ENCODE results near the gene CCND1.
"Not testable (repeated sequence)": the region's sequence is repeated elsewhere in the genome, so short reads cannot be mapped to it uniquely, and the experiment has no call there.

CCND1 gene

DNA sequence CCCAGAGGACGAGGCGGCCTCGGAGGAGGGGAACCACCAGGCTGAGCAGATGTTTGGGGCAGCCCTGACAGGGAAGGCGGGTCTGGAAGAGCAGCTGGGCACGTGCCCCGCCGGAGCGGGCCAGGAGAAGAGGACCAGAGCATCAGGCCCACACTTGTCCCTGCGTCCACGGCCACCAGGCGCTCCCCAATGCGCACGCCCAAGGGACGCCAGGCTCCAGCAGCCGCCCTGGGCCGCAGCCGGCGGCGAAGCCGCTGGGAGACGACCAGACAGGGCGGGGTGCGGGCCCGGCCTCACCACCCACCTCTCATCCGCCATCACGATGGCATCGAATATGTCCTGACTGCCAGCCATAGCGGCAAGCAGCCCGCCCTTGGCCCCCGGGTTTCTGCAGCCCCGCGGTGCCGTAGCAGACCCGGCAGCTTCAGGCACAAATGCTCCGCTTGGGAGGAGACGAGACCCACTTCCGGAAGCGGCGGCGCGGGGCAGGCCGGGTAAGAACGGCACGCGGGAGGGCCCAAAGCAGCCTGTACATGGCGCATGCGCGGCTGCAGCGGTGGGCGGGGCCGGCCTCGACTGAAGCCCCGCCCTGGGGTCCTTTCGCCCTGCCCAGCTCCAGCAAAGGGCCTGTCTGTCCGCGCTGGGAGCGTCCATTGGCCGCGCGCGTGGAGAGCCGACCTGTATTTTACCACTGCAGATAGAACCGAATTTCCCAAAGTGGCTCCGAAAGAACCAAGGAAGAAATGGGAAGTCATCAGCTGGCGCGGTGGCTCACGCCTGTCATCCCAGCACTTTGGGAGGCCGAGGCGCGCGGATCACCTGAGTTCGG is 34.1 kb downstream of the CCND1 start, which contains the start of gene LTO1:
LTO1 (minus strand) TSS at position 468 of the 829 bp plus-strand sequence; CDS start at position 354, 114 bp downstream.
- Histone ChIP-seq H3K4me3 (ENCODE audit: low read depth in 1 of 2, low read length in 2 of 2) (peak within 1 kb of the TSS; percentile 96 to 100), H3K4me1 (ENCODE audit: control insufficient read depth in 1 of 2, insufficient read depth in 2 of 2, low read length in 2 of 2) (peaks cover 10 to 28% of the 10 kb centered on the region in 2 donors), H3K9me3 (ENCODE audit: control insufficient read depth in 1 of 2, low read length in 2 of 2) (no peaks in the 10 kb centered on the region), H3K36me3 (ENCODE audit: control insufficient read depth in 1 of 2, insufficient read depth in 2 of 2, low read length in 2 of 2) (peaks cover 9 to 31% of the 10 kb centered on the region in 2 donors), H3K27me3 (ENCODE audit: low read depth, low read length) (no peaks in the 10 kb centered on the region), H3K27ac (ENCODE audit: low read length) (peak within 1 kb of the TSS; percentile 80)

- Histone ChIP-seq H3K4me1 (ENCODE audit: control insufficient read depth in 1 of 2, insufficient read depth in 2 of 2, low read length in 2 of 2) (peaks cover 6 to 22% of the 10 kb centered on the region in 2 donors), H3K4me3 (ENCODE audit: low read depth in 1 of 2, low read length in 2 of 2) (no peak overlapping the region), H3K36me3 (ENCODE audit: control insufficient read depth in 1 of 2, insufficient read depth in 2 of 2, low read length in 2 of 2) (peaks cover 0 to 8% of the 10 kb centered on the region in 2 donors), H3K9me3 (ENCODE audit: control insufficient read depth in 1 of 2, low read length in 2 of 2) (no peaks in the 10 kb centered on the region), H3K27ac (ENCODE audit: low read length) (no peak overlapping the region), H3K27me3 (ENCODE audit: low read depth, low read length) (no peaks in the 10 kb centered on the region)
Observed at GRCh38 chr11:69677749-69678148, 36.8 kb downstream of the CCND1 start.

GRCh38 chr11:69680688-69681087 is 39.7 kb downstream of the CCND1 start:
- H3K4me3 ChIP-seq (ENCODE audit: low read depth in 1 of 2, low read length in 2 of 2): no peak overlapping the region
- H3K36me3 ChIP-seq (ENCODE audit: control insufficient read depth in 1 of 2, insufficient read depth in 2 of 2, low read length in 2 of 2): no peaks in the 10 kb centered on the region
- H3K4me1 ChIP-seq (ENCODE audit: control insufficient read depth in 1 of 2, insufficient read depth in 2 of 2, low read length in 2 of 2): peaks cover 0 to 2% of the 10 kb centered on the region in 2 donors
- no peak overlapping the region for H3K27ac ChIP-seq (ENCODE audit: low read length)
- H3K9me3 ChIP-seq (ENCODE audit: control insufficient read depth in 1 of 2, low read length in 2 of 2): no peaks in the 10 kb centered on the region
- no peaks in the 10 kb centered on the region for H3K27me3 ChIP-seq (ENCODE audit: low read depth, low read length)

GRCh38 chr11:69682221-69682620 is 41.3 kb downstream of the CCND1 start:
- Histone ChIP-seq H3K27me3 (ENCODE audit: low read depth, low read length) (no peaks in the 10 kb centered on the region), H3K4me3 (ENCODE audit: low read depth in 1 of 2, low read length in 2 of 2) (no peak overlapping the region), H3K27ac (ENCODE audit: low read length) (no peak overlapping the region), H3K9me3 (ENCODE audit: control insufficient read depth in 1 of 2, low read length in 2 of 2) (no peaks in the 10 kb centered on the region), H3K4me1 (ENCODE audit: control insufficient read depth in 1 of 2, insufficient read depth in 2 of 2, low read length in 2 of 2) (no peaks in the 10 kb centered on the region), H3K36me3 (ENCODE audit: control insufficient read depth in 1 of 2, insufficient read depth in 2 of 2, low read length in 2 of 2) (no peaks in the 10 kb centered on the region)

DNA sequence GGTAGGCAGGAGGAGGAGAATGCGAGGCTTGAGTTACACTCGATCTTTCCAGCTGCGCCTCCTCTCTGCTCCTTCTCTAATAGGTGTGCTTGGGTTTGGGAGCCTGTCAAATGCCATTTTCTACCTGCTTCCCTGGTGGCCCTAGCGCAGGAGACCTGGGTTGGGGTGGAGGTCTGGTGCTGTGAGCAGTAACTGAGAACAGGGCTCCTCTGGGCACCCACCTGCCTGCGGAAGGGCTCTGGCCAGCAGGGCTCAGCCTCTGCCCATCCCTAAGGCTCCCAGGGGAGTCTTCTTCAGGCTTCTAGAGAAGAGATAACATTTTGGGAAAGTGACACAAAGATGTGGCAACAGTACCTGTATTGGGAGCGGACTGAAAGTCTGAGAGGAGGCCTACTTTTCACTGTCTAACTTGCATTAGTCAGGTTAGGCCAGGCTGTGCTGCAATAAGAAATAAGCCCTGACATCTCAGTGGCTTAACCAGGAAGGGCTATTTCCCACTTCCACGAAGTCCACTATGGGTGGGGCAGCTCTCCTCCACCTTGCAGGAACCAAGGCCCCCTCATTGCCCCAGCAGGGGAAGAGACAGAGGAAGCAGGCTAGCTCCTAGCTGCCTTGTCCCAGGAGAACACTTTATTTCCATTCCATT is 41.8 kb downstream of the CCND1 start:
- no peak overlapping the region for H3K27ac ChIP-seq (ENCODE audit: low read length)
- H3K4me3 ChIP-seq (ENCODE audit: low read depth in 1 of 2, low read length in 2 of 2): no peak overlapping the region
- H3K27me3 ChIP-seq (ENCODE audit: low read depth, low read length): no peaks in the 10 kb centered on the region
- H3K4me1 ChIP-seq (ENCODE audit: control insufficient read depth in 1 of 2, insufficient read depth in 2 of 2, low read length in 2 of 2): no peaks in the 10 kb centered on the region
- H3K9me3 ChIP-seq (ENCODE audit: control insufficient read depth in 1 of 2, low read length in 2 of 2): no peaks in the 10 kb centered on the region
- H3K36me3 ChIP-seq (ENCODE audit: control insufficient read depth in 1 of 2, insufficient read depth in 2 of 2, low read length in 2 of 2): no peaks in the 10 kb centered on the region

- H3K9me3 ChIP-seq (ENCODE audit: control insufficient read depth in 1 of 2, low read length in 2 of 2): no peaks in the 10 kb centered on the region
- H3K27me3 ChIP-seq (ENCODE audit: low read depth, low read length): no peaks in the 10 kb centered on the region
- H3K36me3 ChIP-seq (ENCODE audit: control insufficient read depth in 1 of 2, insufficient read depth in 2 of 2, low read length in 2 of 2): no peaks in the 10 kb centered on the region
- no peaks in the 10 kb centered on the region for H3K4me1 ChIP-seq (ENCODE audit: control insufficient read depth in 1 of 2, insufficient read depth in 2 of 2, low read length in 2 of 2)
- no peak overlapping the region for H3K27ac ChIP-seq (ENCODE audit: low read length)
- H3K4me3 ChIP-seq (ENCODE audit: low read depth in 1 of 2, low read length in 2 of 2): no peak overlapping the region
Observed at GRCh38 chr11:69683764-69684333, 42.9 kb downstream of the CCND1 start.

DNA sequence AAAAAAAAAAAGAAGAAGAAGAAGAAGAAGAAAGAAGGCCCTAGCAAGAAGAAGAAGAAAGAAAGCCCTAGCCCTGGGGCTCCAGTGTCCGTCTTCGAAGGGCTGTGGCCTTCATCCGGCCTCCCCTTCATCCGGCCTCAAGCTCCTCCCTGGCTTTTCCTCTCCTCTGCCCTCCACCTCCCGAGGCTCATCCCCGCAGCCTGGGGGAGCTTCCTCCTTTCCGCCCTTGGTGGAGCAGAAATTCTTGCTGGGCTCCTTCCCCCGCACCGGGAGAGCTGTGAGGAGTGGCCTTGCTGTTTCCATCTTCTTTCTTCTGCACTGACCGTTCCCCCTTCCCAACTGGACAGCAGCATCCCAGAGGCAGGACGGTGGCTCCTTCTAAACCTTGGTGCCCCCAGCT is 43.7 kb downstream of the CCND1 start:
- Histone ChIP-seq H3K4me3 (ENCODE audit: low read depth in 1 of 2, low read length in 2 of 2) (no peak overlapping the region), H3K27ac (ENCODE audit: low read length) (no peak overlapping the region), H3K9me3 (ENCODE audit: control insufficient read depth in 1 of 2, low read length in 2 of 2) (no peaks in the 10 kb centered on the region), H3K27me3 (ENCODE audit: low read depth, low read length) (no peaks in the 10 kb centered on the region), H3K4me1 (ENCODE audit: control insufficient read depth in 1 of 2, insufficient read depth in 2 of 2, low read length in 2 of 2) (no peaks in the 10 kb centered on the region), H3K36me3 (ENCODE audit: control insufficient read depth in 1 of 2, insufficient read depth in 2 of 2, low read length in 2 of 2) (no peaks in the 10 kb centered on the region)

DNA sequence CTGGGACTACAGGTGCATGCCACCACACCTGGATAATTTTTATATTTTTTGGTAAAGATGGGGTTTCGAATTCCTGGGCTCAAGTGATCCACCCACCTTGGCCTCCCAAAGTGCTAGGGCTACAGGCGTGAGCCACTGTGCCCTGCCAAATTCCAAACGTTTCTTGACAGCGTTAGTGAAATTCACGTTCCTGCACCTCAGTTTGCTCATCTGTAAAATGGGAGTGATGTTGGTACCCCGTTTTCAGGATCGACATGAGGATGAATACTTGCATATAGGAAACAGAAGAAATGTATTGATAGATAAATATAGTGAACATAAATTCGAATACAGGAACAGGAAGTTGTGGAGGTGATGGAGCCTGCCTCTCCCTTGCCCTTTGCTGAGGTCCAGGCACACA is 44.4 kb downstream of the CCND1 start:
- H3K4me3 ChIP-seq (ENCODE audit: low read depth in 1 of 2, low read length in 2 of 2): no peak overlapping the region
- H3K27me3 ChIP-seq (ENCODE audit: low read depth, low read length): no peaks in the 10 kb centered on the region
- H3K27ac ChIP-seq (ENCODE audit: low read length): no peak overlapping the region
- H3K36me3 ChIP-seq (ENCODE audit: control insufficient read depth in 1 of 2, insufficient read depth in 2 of 2, low read length in 2 of 2): no peaks in the 10 kb centered on the region
- H3K9me3 ChIP-seq (ENCODE audit: control insufficient read depth in 1 of 2, low read length in 2 of 2): no peaks in the 10 kb centered on the region
- no peaks in the 10 kb centered on the region for H3K4me1 ChIP-seq (ENCODE audit: control insufficient read depth in 1 of 2, insufficient read depth in 2 of 2, low read length in 2 of 2)

- Histone ChIP-seq H3K4me1 (ENCODE audit: control insufficient read depth in 1 of 2, insufficient read depth in 2 of 2, low read length in 2 of 2) (no peaks in the 10 kb centered on the region), H3K9me3 (ENCODE audit: control insufficient read depth in 1 of 2, low read length in 2 of 2) (no peaks in the 10 kb centered on the region), H3K27me3 (ENCODE audit: low read depth, low read length) (no peaks in the 10 kb centered on the region), H3K36me3 (ENCODE audit: control insufficient read depth in 1 of 2, insufficient read depth in 2 of 2, low read length in 2 of 2) (no peaks in the 10 kb centered on the region), H3K4me3 (ENCODE audit: low read depth in 1 of 2, low read length in 2 of 2) (no peak overlapping the region), H3K27ac (ENCODE audit: low read length) (no peak overlapping the region)
Observed at GRCh38 chr11:69686452-69686851, 45.5 kb downstream of the CCND1 start.

DNA sequence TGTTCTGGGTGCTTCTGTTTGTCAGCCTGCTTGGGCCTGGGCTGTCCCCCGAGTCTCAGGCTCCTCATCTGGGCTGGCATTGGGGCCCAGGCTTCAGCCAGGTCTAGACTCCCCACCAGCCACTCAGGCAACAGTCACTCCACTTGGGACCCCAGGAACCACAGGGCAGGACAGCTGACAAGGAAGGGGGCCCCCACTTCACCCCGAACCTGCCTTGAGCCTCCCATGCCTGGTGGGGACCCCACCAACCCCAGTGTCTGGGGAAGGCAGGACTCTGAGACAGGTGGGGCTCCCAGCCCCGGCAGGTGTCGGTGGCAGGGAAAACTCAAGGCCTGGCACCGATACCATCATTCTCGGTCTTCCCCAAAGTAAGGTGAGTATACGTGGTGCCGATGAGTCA is 45.9 kb downstream of the CCND1 start:
- H3K9me3 ChIP-seq (ENCODE audit: control insufficient read depth in 1 of 2, low read length in 2 of 2): no peaks in the 10 kb centered on the region
- no peaks in the 10 kb centered on the region for H3K36me3 ChIP-seq (ENCODE audit: control insufficient read depth in 1 of 2, insufficient read depth in 2 of 2, low read length in 2 of 2)
- no peaks in the 10 kb centered on the region for H3K27me3 ChIP-seq (ENCODE audit: low read depth, low read length)
- no peak overlapping the region for H3K4me3 ChIP-seq (ENCODE audit: low read depth in 1 of 2, low read length in 2 of 2)
- no peak overlapping the region for H3K27ac ChIP-seq (ENCODE audit: low read length)
- no peaks in the 10 kb centered on the region for H3K4me1 ChIP-seq (ENCODE audit: control insufficient read depth in 1 of 2, insufficient read depth in 2 of 2, low read length in 2 of 2)

- not testable (repeated sequence) for H3K4me1 ChIP-seq (ENCODE audit: control insufficient read depth in 1 of 2, insufficient read depth in 2 of 2, low read length in 2 of 2); H3K36me3 ChIP-seq (ENCODE audit: control insufficient read depth in 1 of 2, insufficient read depth in 2 of 2, low read length in 2 of 2); H3K27ac ChIP-seq (ENCODE audit: low read length); H3K4me3 ChIP-seq (ENCODE audit: low read depth in 1 of 2, low read length in 2 of 2); H3K27me3 ChIP-seq (ENCODE audit: low read depth, low read length); H3K9me3 ChIP-seq (ENCODE audit: control insufficient read depth in 1 of 2, low read length in 2 of 2)
Observed at GRCh38 chr11:69687969-69688771, 47.2 kb downstream of the CCND1 start.
